ENCODE results near the gene SPR.

DNA sequence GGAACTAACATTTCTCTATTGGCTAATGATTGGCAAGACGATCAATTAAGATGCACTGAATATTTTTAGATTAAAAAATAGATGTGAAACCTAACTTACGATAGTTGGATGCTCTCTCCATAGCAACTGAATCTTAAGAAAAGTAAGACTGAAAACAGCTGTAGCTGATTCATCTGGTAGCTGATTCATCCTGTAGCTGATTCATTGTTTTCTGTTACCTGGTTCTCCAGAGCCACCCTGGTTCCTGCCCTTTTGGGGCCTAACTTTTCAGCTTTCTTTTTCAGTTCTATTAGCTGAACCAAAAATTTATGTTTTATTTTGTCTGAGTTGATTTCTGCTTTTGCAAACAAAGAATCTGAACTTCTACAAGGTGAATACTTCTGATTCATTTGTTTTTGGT lies 22.7 kb upstream of the SPR start:
- TF ChIP-seq TEAD4 (IDR thresholded peaks at IDR 0.05; ENCODE audit: low read length) (no peak), TEAD4 (CRISPR knock-in tag; IDR thresholded peaks at IDR 0.05; ENCODE audit: borderline replicate concordance) (no peak), HCFC1 (IDR thresholded peaks at IDR 0.05; ENCODE audit: low read depth, low read length) (no peak), RBM25 (IDR thresholded peaks at IDR 0.05; ENCODE audit: low read depth, low read length, severe bottlenecking) (no peak), GTF2A2 (tag; IDR thresholded peaks at IDR 0.05) (no peak), ATF1 (CRISPR knock-in tag; IDR thresholded peaks at IDR 0.05) (no peak), ATF1 (tag; IDR thresholded peaks at IDR 0.05) (no peak), KDM1A (IDR thresholded peaks at IDR 0.05) (no peak), MAZ (CRISPR knock-in tag; conservative IDR thresholded peaks at IDR 0.05 in 1 of 2, IDR thresholded peaks at IDR 0.05 in 1 of 2) (no peak), POLR2A (conservative IDR thresholded peaks at IDR 0.05) (no peak), ZNF354B (CRISPR knock-in tag; IDR thresholded peaks at IDR 0.05) (no peak), ZZZ3 (IDR thresholded peaks at IDR 0.05) (no peak), ZNF707 (CRISPR knock-in tag; conservative IDR thresholded peaks at IDR 0.05) (no peak)
- TF ChIP-seq, protein P1, sequence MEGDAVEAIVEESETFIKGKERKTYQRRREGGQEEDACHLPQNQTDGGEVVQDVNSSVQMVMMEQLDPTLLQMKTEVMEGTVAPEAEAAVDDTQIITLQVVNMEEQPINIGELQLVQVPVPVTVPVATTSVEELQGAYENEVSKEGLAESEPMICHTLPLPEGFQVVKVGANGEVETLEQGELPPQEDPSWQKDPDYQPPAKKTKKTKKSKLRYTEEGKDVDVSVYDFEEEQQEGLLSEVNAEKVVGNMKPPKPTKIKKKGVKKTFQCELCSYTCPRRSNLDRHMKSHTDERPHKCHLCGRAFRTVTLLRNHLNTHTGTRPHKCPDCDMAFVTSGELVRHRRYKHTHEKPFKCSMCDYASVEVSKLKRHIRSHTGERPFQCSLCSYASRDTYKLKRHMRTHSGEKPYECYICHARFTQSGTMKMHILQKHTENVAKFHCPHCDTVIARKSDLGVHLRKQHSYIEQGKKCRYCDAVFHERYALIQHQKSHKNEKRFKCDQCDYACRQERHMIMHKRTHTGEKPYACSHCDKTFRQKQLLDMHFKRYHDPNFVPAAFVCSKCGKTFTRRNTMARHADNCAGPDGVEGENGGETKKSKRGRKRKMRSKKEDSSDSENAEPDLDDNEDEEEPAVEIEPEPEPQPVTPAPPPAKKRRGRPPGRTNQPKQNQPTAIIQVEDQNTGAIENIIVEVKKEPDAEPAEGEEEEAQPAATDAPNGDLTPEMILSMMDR (IDR thresholded peaks at IDR 0.05 in 2 of 3, conservative IDR thresholded peaks at IDR 0.05 in 1 of 3; ENCODE audit: insufficient read depth in 2 of 3, low read depth in 1 of 3, low read length in 3 of 3): no peak
- TF ChIP-seq, protein P2, sequence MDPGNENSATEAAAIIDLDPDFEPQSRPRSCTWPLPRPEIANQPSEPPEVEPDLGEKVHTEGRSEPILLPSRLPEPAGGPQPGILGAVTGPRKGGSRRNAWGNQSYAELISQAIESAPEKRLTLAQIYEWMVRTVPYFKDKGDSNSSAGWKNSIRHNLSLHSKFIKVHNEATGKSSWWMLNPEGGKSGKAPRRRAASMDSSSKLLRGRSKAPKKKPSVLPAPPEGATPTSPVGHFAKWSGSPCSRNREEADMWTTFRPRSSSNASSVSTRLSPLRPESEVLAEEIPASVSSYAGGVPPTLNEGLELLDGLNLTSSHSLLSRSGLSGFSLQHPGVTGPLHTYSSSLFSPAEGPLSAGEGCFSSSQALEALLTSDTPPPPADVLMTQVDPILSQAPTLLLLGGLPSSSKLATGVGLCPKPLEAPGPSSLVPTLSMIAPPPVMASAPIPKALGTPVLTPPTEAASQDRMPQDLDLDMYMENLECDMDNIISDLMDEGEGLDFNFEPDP (CRISPR knock-in tag; IDR thresholded peaks at IDR 0.05): no peak
- TF ChIP-seq, protein P3, sequence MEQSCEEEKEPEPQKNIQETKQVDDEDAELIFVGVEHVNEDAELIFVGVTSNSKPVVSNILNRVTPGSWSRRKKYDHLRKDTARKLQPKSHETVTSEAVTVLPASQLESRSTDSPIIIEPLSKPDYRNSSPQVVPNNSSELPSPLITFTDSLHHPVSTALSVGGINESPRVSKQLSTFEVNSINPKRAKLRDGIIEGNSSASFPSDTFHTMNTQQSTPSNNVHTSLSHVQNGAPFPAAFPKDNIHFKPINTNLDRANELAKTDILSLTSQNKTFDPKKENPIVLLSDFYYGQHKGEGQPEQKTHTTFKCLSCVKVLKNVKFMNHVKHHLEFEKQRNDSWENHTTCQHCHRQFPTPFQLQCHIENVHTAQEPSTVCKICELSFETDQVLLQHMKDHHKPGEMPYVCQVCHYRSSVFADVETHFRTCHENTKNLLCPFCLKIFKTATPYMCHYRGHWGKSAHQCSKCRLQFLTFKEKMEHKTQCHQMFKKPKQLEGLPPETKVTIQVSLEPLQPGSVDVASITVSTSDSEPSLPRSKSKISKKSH (CRISPR knock-in tag; IDR thresholded peaks at IDR 0.05): no peak

All from K562 (cell line).